ENCODE data around the gene TERT.

DNA sequence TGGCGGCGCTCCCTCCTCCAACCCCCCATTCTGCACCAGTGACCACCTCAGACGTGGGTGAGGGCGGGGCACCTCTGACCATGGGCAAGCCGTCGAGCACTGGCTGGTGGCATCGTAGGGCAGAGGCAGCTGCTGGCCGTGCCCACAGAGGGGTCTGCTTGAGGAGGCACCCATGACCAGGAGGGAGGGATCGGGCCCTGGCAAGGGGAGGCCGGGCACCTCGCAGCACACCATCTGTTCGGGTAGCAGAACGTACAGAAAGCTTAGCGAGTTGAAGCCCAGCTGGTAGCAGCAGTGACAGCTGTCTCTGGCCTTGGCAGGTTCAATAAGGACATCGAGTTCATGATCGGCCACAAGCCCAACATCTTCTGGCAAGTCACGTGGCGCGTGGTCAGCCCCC is 74.0 kb downstream of the TERT start:
- TF ChIP-seq, protein P1, sequence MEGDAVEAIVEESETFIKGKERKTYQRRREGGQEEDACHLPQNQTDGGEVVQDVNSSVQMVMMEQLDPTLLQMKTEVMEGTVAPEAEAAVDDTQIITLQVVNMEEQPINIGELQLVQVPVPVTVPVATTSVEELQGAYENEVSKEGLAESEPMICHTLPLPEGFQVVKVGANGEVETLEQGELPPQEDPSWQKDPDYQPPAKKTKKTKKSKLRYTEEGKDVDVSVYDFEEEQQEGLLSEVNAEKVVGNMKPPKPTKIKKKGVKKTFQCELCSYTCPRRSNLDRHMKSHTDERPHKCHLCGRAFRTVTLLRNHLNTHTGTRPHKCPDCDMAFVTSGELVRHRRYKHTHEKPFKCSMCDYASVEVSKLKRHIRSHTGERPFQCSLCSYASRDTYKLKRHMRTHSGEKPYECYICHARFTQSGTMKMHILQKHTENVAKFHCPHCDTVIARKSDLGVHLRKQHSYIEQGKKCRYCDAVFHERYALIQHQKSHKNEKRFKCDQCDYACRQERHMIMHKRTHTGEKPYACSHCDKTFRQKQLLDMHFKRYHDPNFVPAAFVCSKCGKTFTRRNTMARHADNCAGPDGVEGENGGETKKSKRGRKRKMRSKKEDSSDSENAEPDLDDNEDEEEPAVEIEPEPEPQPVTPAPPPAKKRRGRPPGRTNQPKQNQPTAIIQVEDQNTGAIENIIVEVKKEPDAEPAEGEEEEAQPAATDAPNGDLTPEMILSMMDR (IDR thresholded peaks at IDR 0.05; ENCODE audit: insufficient read depth, low read length, poor library complexity, severe bottlenecking): no peak
- TF ChIP-seq EZH2phosphoT487 (conservative IDR thresholded peaks at IDR 0.05; ENCODE audit: low read length): no peak
